Measurements from ENCODE around the gene MATN3. TPM values are rescaled to one million over a fixed set of nuclear protein-coding genes. Genes with fewer than 3 reads are reported as not detected.

Gene MATN3
- total RNA-seq, 2 experiments from 2014 or later: not detected

DNA sequence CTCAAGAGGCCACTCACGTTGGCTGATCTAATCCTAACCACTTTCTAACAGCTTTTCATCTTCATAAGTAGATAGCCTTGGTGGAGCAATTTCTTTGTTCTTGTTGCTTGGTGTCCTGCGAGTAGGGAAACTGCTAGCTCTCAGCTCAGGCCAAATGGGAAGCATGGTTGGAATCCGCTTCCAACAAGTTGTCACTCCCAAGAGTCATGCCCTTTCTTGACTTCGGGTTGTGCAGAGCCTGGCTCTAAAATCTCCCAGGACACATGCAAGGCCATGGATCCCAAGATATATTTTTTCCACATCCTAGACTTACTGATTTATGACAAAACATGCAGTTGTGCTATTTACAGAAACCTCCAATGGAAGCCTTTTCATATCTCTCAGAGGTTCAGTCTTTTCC lies 7.3 kb upstream of the MATN3 start:
- H3K4me1 ChIP-seq (ENCODE audit: insufficient read depth, low read length, poor library complexity, severe bottlenecking): no peaks in the 10 kb centered on the region
- POLR2A ChIA-PET: no interaction called here
- DNase-seq (ENCODE audit: low spot score): no peak
- TF ChIP-seq, protein P1, sequence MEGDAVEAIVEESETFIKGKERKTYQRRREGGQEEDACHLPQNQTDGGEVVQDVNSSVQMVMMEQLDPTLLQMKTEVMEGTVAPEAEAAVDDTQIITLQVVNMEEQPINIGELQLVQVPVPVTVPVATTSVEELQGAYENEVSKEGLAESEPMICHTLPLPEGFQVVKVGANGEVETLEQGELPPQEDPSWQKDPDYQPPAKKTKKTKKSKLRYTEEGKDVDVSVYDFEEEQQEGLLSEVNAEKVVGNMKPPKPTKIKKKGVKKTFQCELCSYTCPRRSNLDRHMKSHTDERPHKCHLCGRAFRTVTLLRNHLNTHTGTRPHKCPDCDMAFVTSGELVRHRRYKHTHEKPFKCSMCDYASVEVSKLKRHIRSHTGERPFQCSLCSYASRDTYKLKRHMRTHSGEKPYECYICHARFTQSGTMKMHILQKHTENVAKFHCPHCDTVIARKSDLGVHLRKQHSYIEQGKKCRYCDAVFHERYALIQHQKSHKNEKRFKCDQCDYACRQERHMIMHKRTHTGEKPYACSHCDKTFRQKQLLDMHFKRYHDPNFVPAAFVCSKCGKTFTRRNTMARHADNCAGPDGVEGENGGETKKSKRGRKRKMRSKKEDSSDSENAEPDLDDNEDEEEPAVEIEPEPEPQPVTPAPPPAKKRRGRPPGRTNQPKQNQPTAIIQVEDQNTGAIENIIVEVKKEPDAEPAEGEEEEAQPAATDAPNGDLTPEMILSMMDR (conservative IDR thresholded peaks at IDR 0.05; ENCODE audit: low read length): no peak
- CTCF ChIA-PET (ENCODE audit: unreplicated experiment): no interaction called here
- no peaks in the 10 kb centered on the region for H3K9me3 ChIP-seq (ENCODE audit: low read length)
- intact Hi-C loops (cut with micrococcal nuclease; ENCODE audit: unreplicated experiment): loop anchor here (5.0 kb wide), 1 partner anchor 62 kb away; no protein-coding TSS in a partner anchor
- H3K36me3 ChIP-seq (ENCODE audit: insufficient read depth, low read length): no peaks in the 10 kb centered on the region
- H3K4me3 ChIP-seq (ENCODE audit: low read depth, low read length, poor library complexity, severe bottlenecking): no peak overlapping the region
- no peak overlapping the region for H3K4me2 ChIP-seq (ENCODE audit: low read length)
- no TSS peak for BruUV-seq (replicated peaks)
- no peak overlapping the region for H2AFZ ChIP-seq (ENCODE audit: low read length)
- H3K27ac ChIP-seq (ENCODE audit: low read depth, low read length, poor library complexity, severe bottlenecking): no peak overlapping the region
- H4K20me1 ChIP-seq (ENCODE audit: insufficient read depth, low read length): no peaks in the 10 kb centered on the region
- H3K79me2 ChIP-seq (ENCODE audit: insufficient read depth, low read depth, low read length): no peaks in the 10 kb centered on the region
- no peaks in the 10 kb centered on the region for H3K9me2 ChIP-seq (ENCODE audit: insufficient read depth, low read length)

DNA sequence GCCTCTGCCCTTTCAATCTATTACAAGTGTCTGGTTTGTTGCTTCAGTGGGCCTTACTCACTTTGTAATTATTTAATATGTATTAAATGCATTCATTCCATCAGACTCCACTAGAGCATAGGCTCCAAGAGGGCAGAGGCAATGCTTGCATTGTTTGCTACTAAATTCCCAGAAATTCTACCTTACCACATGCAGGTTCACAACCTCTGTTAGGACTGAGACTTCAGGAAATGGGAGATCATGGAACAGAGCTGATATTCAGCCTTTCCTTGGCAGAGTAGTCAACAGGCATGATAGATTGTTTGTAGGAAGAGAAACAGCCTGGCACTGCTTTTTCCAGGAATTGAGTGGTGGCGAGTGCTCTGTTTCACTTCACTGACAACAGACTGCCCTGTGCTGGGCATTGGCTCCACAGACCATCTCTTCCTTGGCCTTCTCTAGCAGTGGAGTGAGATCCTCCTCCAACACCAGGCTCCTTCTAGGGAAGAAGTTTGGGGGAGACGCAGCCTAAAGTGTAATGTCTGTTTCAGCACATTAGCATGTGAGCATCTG lies 6.2 kb upstream of the MATN3 start:
- Histone ChIP-seq H3K9me2 (ENCODE audit: insufficient read depth, low read length) (no peaks in the 10 kb centered on the region), H4K20me1 (ENCODE audit: insufficient read depth, low read length) (no peaks in the 10 kb centered on the region), H3K36me3 (ENCODE audit: insufficient read depth, low read length) (no peaks in the 10 kb centered on the region), H3K4me1 (ENCODE audit: insufficient read depth, low read length, poor library complexity, severe bottlenecking) (no peaks in the 10 kb centered on the region), H3K27ac (ENCODE audit: low read depth, low read length, poor library complexity, severe bottlenecking) (no peak overlapping the region), H2AFZ (ENCODE audit: low read length) (no peak overlapping the region), H3K4me3 (ENCODE audit: low read depth, low read length, poor library complexity, severe bottlenecking) (no peak overlapping the region), H3K79me2 (ENCODE audit: insufficient read depth, low read depth, low read length) (no peaks in the 10 kb centered on the region), H3K4me2 (ENCODE audit: low read length) (no peak overlapping the region), H3K9me3 (ENCODE audit: low read length) (no peaks in the 10 kb centered on the region)
- no TSS peak for BruUV-seq (replicated peaks)
- TF ChIP-seq EZH2phosphoT487 (IDR thresholded peaks at IDR 0.05; ENCODE audit: borderline replicate concordance, low read depth, low read length): no peak
- TF ChIP-seq, protein P1 (conservative IDR thresholded peaks at IDR 0.05; ENCODE audit: low read length): no peak
- intact Hi-C loops (cut with micrococcal nuclease; ENCODE audit: unreplicated experiment): loop anchor here (5.0 kb wide), 1 partner anchor 61 kb away; no protein-coding TSS in a partner anchor
- ChIA-PET CTCF (ENCODE audit: unreplicated experiment) (no interaction called here), POLR2A (interaction anchor here (0.8 kb wide), 1 partner anchor 120 kb away, joined by 4 read pairs; no protein-coding TSS in a partner anchor)
- no peak for DNase-seq (ENCODE audit: low spot score)

DNA sequence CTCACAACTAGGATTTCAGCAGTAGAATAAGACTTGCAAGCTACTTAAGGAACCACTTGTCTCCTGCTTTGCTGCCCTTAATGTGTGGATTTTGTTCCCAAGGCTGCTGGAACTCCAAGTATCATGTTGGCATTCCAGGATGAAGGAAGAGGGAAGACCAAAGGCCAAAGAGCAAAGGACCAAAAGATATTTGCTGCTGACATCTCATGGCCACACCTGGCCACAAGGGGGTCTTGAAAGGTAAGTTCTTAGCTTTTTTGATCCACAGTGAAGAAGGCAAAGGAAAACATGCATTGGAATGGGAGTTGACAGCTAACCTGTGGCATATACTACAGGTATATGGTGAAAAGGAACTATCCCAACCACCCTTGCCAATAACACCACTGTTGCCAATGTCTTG lies 3.9 kb upstream of the MATN3 start:
- CTCF ChIA-PET (ENCODE audit: unreplicated experiment): no interaction called here
- TF ChIP-seq, protein P1 (conservative IDR thresholded peaks at IDR 0.05; ENCODE audit: low read length): no peak; the same call in 1 of the 2 replicates
- no peak for TF ChIP-seq EZH2phosphoT487 (IDR thresholded peaks at IDR 0.05; ENCODE audit: borderline replicate concordance, low read depth, low read length)
- POLR2A ChIA-PET: no interaction called here
- Histone ChIP-seq H3K4me3 (ENCODE audit: low read depth, low read length, poor library complexity, severe bottlenecking) (no peak overlapping the region), H3K4me2 (ENCODE audit: low read length) (no peak overlapping the region), H4K20me1 (ENCODE audit: insufficient read depth, low read length) (no peaks in the 10 kb centered on the region), H3K36me3 (ENCODE audit: insufficient read depth, low read length) (no peaks in the 10 kb centered on the region), H2AFZ (ENCODE audit: low read length) (no peak overlapping the region), H3K4me1 (ENCODE audit: insufficient read depth, low read length, poor library complexity, severe bottlenecking) (no peaks in the 10 kb centered on the region), H3K79me2 (ENCODE audit: insufficient read depth, low read depth, low read length) (no peaks in the 10 kb centered on the region), H3K9me2 (ENCODE audit: insufficient read depth, low read length) (no peaks in the 10 kb centered on the region), H3K27ac (ENCODE audit: low read depth, low read length, poor library complexity, severe bottlenecking) (no peak overlapping the region), H3K9me3 (ENCODE audit: low read length) (no peaks in the 10 kb centered on the region)
- BruUV-seq (replicated peaks): no TSS peak
- no peak for DNase-seq (ENCODE audit: low spot score)
- intact Hi-C loops (cut with micrococcal nuclease; ENCODE audit: unreplicated experiment): loop anchor here (5.0 kb wide), 1 partner anchor 59 kb away; no protein-coding TSS in a partner anchor
